AG04449 (cell line): ENCODE measurements around the gene TACC3.

Experiments
- CTCF ChIA-PET: fragments of 350-600 bp; formaldehyde crosslinking; extraction: SDS; loops from one replicate; lab custom pipeline; 2021; ENCODE audit warnings: antibody characterized with exemption; lab: Yijun Ruan, JAX
- POLR2A ChIA-PET: fragments of 400-600, 350-600 bp; formaldehyde crosslinking; extraction: SDS; loops from one replicate; lab custom pipeline; 2020; ENCODE audit warnings: antibody characterized with exemption, inconsistent platforms; lab: Yijun Ruan, JAX
- DNase-seq: peaks from one replicate; pipeline ENCODE4 v3.0.0-alpha.2; 2010; ENCODE audit warnings: low read depth, low spot score
- H3K4me3 ChIP-seq: 2 replicates; pipeline ENCODE4 v1.5.1; 2011; ENCODE audit warnings: low read depth, mild to moderate bottlenecking, control low read depth, low read length
- CTCF ChIP-seq: IDR thresholded peaks from one replicate; pipeline ENCODE4 v1.5.1; 2011; ENCODE audit warnings: mild to moderate bottlenecking, moderate library complexity, low read length, control low read depth, inconsistent platforms; ENCODE audit not compliant: insufficient read depth; ENCODE audit errors: missing control alignments

The TACC3 gene

GRCh38 chr4:1752284-1753041, 31.1 kb downstream of the TACC3 start:
- no peak for DNase-seq
- ChIA-PET POLR2A (no interaction called here), CTCF (interaction anchor here (0.9 to 2.3 kb wide), 10 partner anchors 10 to 158 kb away, joined by 3 to 17 read pairs (median 4); no protein-coding TSS in a partner anchor)
- no peak for TF ChIP-seq CTCF
- H3K4me3 ChIP-seq = no peak overlapping the region

- no peak for DNase-seq
- POLR2A ChIA-PET = no interaction called here
- no peak overlapping the region for H3K4me3 ChIP-seq
- no peak for TF ChIP-seq CTCF
- CTCF ChIA-PET = interaction anchor here (1.1 to 2.3 kb wide), 3 partner anchors 9 to 56 kb away, joined by 3 to 17 read pairs (median 3); no protein-coding TSS in a partner anchor
Observed at GRCh38 chr4:1753294-1753696, 32.0 kb downstream of the TACC3 start.

- CTCF ChIA-PET = interaction anchor here (0.7 to 1.9 kb wide), 5 partner anchors 10 to 157 kb away, joined by 4 to 8 read pairs (median 4); no protein-coding TSS in a partner anchor
- POLR2A ChIA-PET = no interaction called here
- DNase-seq = no peak
- TF ChIP-seq CTCF = no peak
- H3K4me3 ChIP-seq = no peak overlapping the region
Observed at GRCh38 chr4:1753697-1754311, 32.5 kb downstream of the TACC3 start.

- H3K4me3 ChIP-seq = no peak overlapping the region
- ChIA-PET POLR2A (no interaction called here), CTCF (interaction anchor here (0.7 to 1.9 kb wide), 6 partner anchors 10 to 156 kb away, joined by 4 to 8 read pairs (median 4); no protein-coding TSS in a partner anchor)
- TF ChIP-seq CTCF = no peak
- no peak for DNase-seq
Observed at GRCh38 chr4:1754336-1754735, 33.0 kb downstream of the TACC3 start.

GRCh38 chr4:1755297-1755696, 34.0 kb downstream of the TACC3 start:
- no peak for DNase-seq
- TF ChIP-seq CTCF = no peak
- ChIA-PET POLR2A (no interaction called here), CTCF (interaction anchor here (0.9 to 2.3 kb wide), 4 partner anchors 15 to 152 kb away, joined by 3 to 8 read pairs (median 5); no protein-coding TSS in a partner anchor)
- no peak overlapping the region for H3K4me3 ChIP-seq

GRCh38 chr4:1756079-1756478, 34.8 kb downstream of the TACC3 start:
- POLR2A ChIA-PET = no interaction called here
- CTCF ChIA-PET = interaction anchor here (0.7 to 4.5 kb wide), 4 partner anchors 8 to 151 kb away, joined by 3 to 20 read pairs (median 6); no protein-coding TSS in a partner anchor
- no peak for DNase-seq
- TF ChIP-seq CTCF = no peak
- H3K4me3 ChIP-seq = no peak overlapping the region
